Astrocyte (in vitro differentiated cells and primary cell): ENCODE results near the gene ZNF277. TPM values are rescaled to one million over a fixed set of nuclear protein-coding genes. Genes with fewer than 3 reads are reported as not detected.

ENCODE experiments used
- DNase-seq: peaks from one replicate; pipeline ENCODE4 v3.0.0-alpha.2; 2010; ENCODE audit warnings: low read depth
- FAIRE-seq: peaks from 2 replicates; lab custom pipeline; 2011; peaks lifted over from hg19 to GRCh38; lab: Jason Lieb, UNC
- H2AFZ ChIP-seq: 2 replicates; pipeline ENCODE4 v1.6.0; 2012; ENCODE audit warnings: low read depth, low read length, inconsistent platforms
- H3K27ac ChIP-seq: 2 replicates; pipeline ENCODE4 v1.5.1; 2011; ENCODE audit warnings: low read depth, low read length, inconsistent platforms
- H3K27me3 ChIP-seq: 2 replicates; pipeline ENCODE4 v1.6.0; 2011; ENCODE audit warnings: low read length, inconsistent platforms; ENCODE audit not compliant: insufficient read depth
- H3K36me3 ChIP-seq: 2 replicates; pipeline ENCODE4 v1.5.1; 2011; ENCODE audit warnings: low read length, inconsistent platforms; ENCODE audit not compliant: insufficient read depth
- H3K4me1 ChIP-seq: 2 replicates; pipeline ENCODE4 v1.5.1; 2011; ENCODE audit warnings: low read length, inconsistent platforms; ENCODE audit not compliant: insufficient read depth
- H3K4me2 ChIP-seq: 2 replicates; pipeline ENCODE4 v1.6.0; 2012; ENCODE audit warnings: low read length, inconsistent platforms
- H3K4me3 ChIP-seq: 2 replicates; pipeline ENCODE4 v1.5.1; 2011; ENCODE audit warnings: low read depth, mild to moderate bottlenecking, low read length, inconsistent platforms; ENCODE audit not compliant: insufficient read depth
- H3K79me2 ChIP-seq: 2 replicates; pipeline ENCODE4 v1.6.0; 2012; ENCODE audit warnings: mild to moderate bottlenecking, low read length, inconsistent platforms; ENCODE audit not compliant: insufficient read depth
- H3K9ac ChIP-seq: 2 replicates; pipeline ENCODE4 v1.6.0; 2012; ENCODE audit warnings: mild to moderate bottlenecking, low read length, inconsistent platforms
- H3K9me3 ChIP-seq: 2 replicates; pipeline ENCODE4 v1.5.1; 2012; ENCODE audit warnings: low read depth, mild to moderate bottlenecking, low read length, inconsistent platforms; ENCODE audit not compliant: insufficient read depth
- H4K20me1 ChIP-seq: 2 replicates; pipeline ENCODE4 v1.6.0; 2012; ENCODE audit warnings: low read length, inconsistent platforms; ENCODE audit not compliant: insufficient read depth
- H3K27ac Mint-ChIP-seq: one replicate; pipeline ENCODE4 v1.8.0; 2021; ENCODE audit warnings: mild to moderate bottlenecking, mixed read lengths; ENCODE audit not compliant: unreplicated experiment
- H3K27me3 Mint-ChIP-seq: one replicate; pipeline ENCODE4 v1.8.0; 2021; ENCODE audit warnings: low read depth, mixed read lengths; ENCODE audit not compliant: unreplicated experiment
- H3K36me3 Mint-ChIP-seq: one replicate; pipeline ENCODE4 v1.8.0; 2021; ENCODE audit warnings: low read depth, mixed read lengths; ENCODE audit not compliant: unreplicated experiment
- H3K4me1 Mint-ChIP-seq: one replicate; pipeline ENCODE4 v1.8.0; 2021; ENCODE audit warnings: low read depth, mixed read lengths; ENCODE audit not compliant: unreplicated experiment
- H3K4me3 Mint-ChIP-seq: one replicate; pipeline ENCODE4 v1.8.0; 2021; ENCODE audit warnings: mild to moderate bottlenecking, moderate library complexity, mixed read lengths; ENCODE audit not compliant: unreplicated experiment
- H3K9me3 Mint-ChIP-seq: one replicate; pipeline ENCODE4 v1.8.0; 2021; ENCODE audit warnings: mild to moderate bottlenecking, mixed read lengths; ENCODE audit not compliant: unreplicated experiment
- CTCF ChIP-seq: IDR thresholded peaks from 2 replicates; pipeline ENCODE4 v1.5.1; 2011; ENCODE audit warnings: low read depth, mild to moderate bottlenecking, inconsistent platforms, low read length, moderate library complexity; ENCODE audit not compliant: insufficient read depth
- EZH2 ChIP-seq: IDR thresholded peaks from 2 replicates; pipeline ENCODE4 v1.6.1; 2012; ENCODE audit warnings: mild to moderate bottlenecking, low read length, inconsistent platforms; ENCODE audit not compliant: insufficient read depth
- total RNA-seq: library from RNA; stranded (reverse); gene quantifications from 2 replicates; pipeline ENCODE4 v1.2.1, GENCODE V29; 2021

The ZNF277 gene
- total RNA-seq, 1 donor from 2014 or later: 23.0 TPM

DNA sequence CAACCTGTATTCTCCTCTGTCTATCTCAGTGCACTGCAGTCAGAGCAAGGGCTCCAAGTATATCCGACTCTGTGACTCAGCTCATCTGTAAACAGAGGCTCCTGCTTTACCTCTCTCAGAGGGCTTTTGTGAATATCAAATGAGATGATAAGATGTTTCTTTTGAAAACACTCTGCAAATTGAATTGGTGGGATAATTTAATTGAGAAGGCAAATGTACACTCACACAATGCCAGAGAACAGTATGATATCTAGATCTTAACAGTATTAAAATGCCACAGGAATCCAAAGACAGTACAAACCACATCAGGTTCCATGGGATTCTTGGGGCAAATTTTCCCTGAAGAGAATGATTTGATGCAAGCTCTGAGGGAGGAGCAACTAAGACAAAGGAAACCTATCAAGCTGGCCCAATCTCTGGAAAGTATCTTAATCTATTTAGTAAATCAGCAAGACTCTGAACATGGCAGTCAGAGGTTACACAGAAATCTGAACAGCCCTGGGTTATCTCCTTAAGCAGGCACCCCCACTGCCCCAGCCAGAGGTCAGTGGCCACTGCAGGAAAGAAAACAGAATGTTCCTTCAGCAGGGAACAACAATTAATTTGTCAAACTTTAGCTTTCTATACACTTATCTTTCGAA, 46.2 kb upstream of the ZNF277 start:
- no peak overlapping the region for H3K4me3 ChIP-seq
- peak overlapping the region; percentile 97 for H3K27ac Mint-ChIP-seq
- no peaks in the 10 kb centered on the region for H3K27me3 Mint-ChIP-seq
- no peaks in the 10 kb centered on the region for H3K36me3 Mint-ChIP-seq
- DNase-seq: peak; percentile 32
- H3K9ac ChIP-seq: no peak overlapping the region
- peak overlapping the region; percentile 27 for H3K4me3 Mint-ChIP-seq
- no peaks in the 10 kb centered on the region for H3K9me3 Mint-ChIP-seq
- no peaks in the 10 kb centered on the region for H3K36me3 ChIP-seq
- H2AFZ ChIP-seq: no peak overlapping the region
- no peaks in the 10 kb centered on the region for H3K27me3 ChIP-seq
- no peak overlapping the region for H3K27ac ChIP-seq
- no peaks in the 10 kb centered on the region for H3K9me3 ChIP-seq
- no peak overlapping the region for H3K4me2 ChIP-seq
- H3K4me1 Mint-ChIP-seq: peaks cover 65% of the 10 kb centered on the region
- peaks cover 5% of the 10 kb centered on the region for H3K79me2 ChIP-seq
- H3K4me1 ChIP-seq: peaks cover 39% of the 10 kb centered on the region
- H4K20me1 ChIP-seq: peaks cover 7% of the 10 kb centered on the region
- FAIRE-seq: no peak
- no peak for TF ChIP-seq CTCF
- no peak for TF ChIP-seq EZH2

DNA sequence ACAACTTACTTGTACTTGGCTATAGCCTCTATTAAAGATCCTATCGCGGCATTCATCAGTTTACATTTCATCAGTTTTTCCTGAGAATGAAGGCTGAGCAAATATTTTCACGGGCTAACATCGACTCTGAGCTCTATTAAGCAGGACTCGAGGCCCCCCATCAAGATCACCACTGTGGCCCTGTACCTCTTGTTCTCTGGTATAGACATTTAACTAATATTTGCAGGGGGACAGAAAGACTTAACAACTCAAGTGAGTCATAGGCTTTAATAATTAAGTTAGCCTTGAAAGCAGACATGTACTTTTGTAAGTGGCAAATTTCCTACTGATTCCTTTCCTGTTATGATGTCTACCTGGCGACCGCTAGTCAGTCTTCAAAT, 45.7 kb upstream of the ZNF277 start:
- no peak overlapping the region for H3K9ac ChIP-seq
- no peak overlapping the region for H3K4me3 Mint-ChIP-seq
- H4K20me1 ChIP-seq: peaks cover 7% of the 10 kb centered on the region
- peaks cover 39% of the 10 kb centered on the region for H3K4me1 ChIP-seq
- peak overlapping the region; percentile 97 for H3K27ac Mint-ChIP-seq
- TF ChIP-seq EZH2 (no peak), CTCF (no peak)
- H3K27me3 ChIP-seq: no peaks in the 10 kb centered on the region
- no peak overlapping the region for H3K4me3 ChIP-seq
- no peak overlapping the region for H3K27ac ChIP-seq
- no peaks in the 10 kb centered on the region for H3K27me3 Mint-ChIP-seq
- FAIRE-seq (no peak), DNase-seq (no peak)
- no peaks in the 10 kb centered on the region for H3K9me3 ChIP-seq
- peaks cover 63% of the 10 kb centered on the region for H3K4me1 Mint-ChIP-seq
- H3K36me3 ChIP-seq: no peaks in the 10 kb centered on the region
- H2AFZ ChIP-seq: no peak overlapping the region
- peaks cover 5% of the 10 kb centered on the region for H3K79me2 ChIP-seq
- no peaks in the 10 kb centered on the region for H3K36me3 Mint-ChIP-seq
- no peaks in the 10 kb centered on the region for H3K9me3 Mint-ChIP-seq
- H3K4me2 ChIP-seq: no peak overlapping the region
